BLaER1 (cell line): Measurements from ENCODE around the gene COLEC12.

Experiments
- H3K27ac ChIP-seq: shearing (Covaris generic); formaldehyde crosslinking; 2 replicates; pipeline ENCODE4 v1.8.1; 2022
- H3K27me3 ChIP-seq: shearing (Covaris generic); formaldehyde crosslinking; 2 replicates; pipeline ENCODE4 v1.8.1; 2022
- H3K36me3 ChIP-seq: shearing (Covaris generic); formaldehyde crosslinking; 2 replicates; pipeline ENCODE4 v1.8.1; 2022
- H3K4me1 ChIP-seq: shearing (Covaris generic); formaldehyde crosslinking; 2 replicates; pipeline ENCODE4 v1.8.1; 2022
- H3K4me2 ChIP-seq: shearing (Covaris generic); formaldehyde crosslinking; 2 replicates; pipeline ENCODE4 v1.8.1; 2022
- H3K4me3 ChIP-seq: shearing (Covaris generic); formaldehyde crosslinking; 2 replicates; pipeline ENCODE4 v1.8.1; 2022
- H3K9ac ChIP-seq: shearing (Covaris generic); formaldehyde crosslinking; 2 replicates; pipeline ENCODE4 v1.8.1; 2022
- H3K9me3 ChIP-seq: shearing (Covaris generic); formaldehyde crosslinking; 2 replicates; pipeline ENCODE4 v1.8.1; 2022
- H4K20me1 ChIP-seq: shearing (Covaris generic); formaldehyde crosslinking; 2 replicates; pipeline ENCODE4 v1.8.1; 2022
- Cebpa-rat ChIP-seq: shearing (Covaris generic); IDR thresholded peaks from 2 replicates; pipeline ENCODE4 v1.8.1; 2022

The COLEC12 gene

GRCh38 chr18:369224-370015 is 131.1 kb downstream of the COLEC12 start:
- H4K20me1 ChIP-seq = no peaks in the 10 kb centered on the region
- H3K9me3 ChIP-seq = no peaks in the 10 kb centered on the region
- H3K27me3 ChIP-seq = no peaks in the 10 kb centered on the region
- H3K4me3 ChIP-seq = no peak overlapping the region
- H3K27ac ChIP-seq = no peak overlapping the region; the same call in 1 of the 2 replicates
- peak overlapping the region; percentile 86 for H3K4me2 ChIP-seq
- TF ChIP-seq Cebpa-rat = no peak
- no peaks in the 10 kb centered on the region for H3K36me3 ChIP-seq
- H3K4me1 ChIP-seq = peaks cover 72% of the 10 kb centered on the region
- no peak overlapping the region for H3K9ac ChIP-seq

GRCh38 chr18:366466-367061 is 133.9 kb downstream of the COLEC12 start:
- no peaks in the 10 kb centered on the region for H4K20me1 ChIP-seq
- H3K9ac ChIP-seq = no peak overlapping the region
- no peak for TF ChIP-seq Cebpa-rat
- H3K4me2 ChIP-seq = 0 out of 2 replicates have a peak overlapping the region, but pooled peaks have one; percentile 3
- H3K27ac ChIP-seq = no peak overlapping the region
- H3K36me3 ChIP-seq = no peaks in the 10 kb centered on the region
- no peaks in the 10 kb centered on the region for H3K27me3 ChIP-seq
- H3K9me3 ChIP-seq = no peaks in the 10 kb centered on the region
- H3K4me1 ChIP-seq = peaks cover 72% of the 10 kb centered on the region
- no peak overlapping the region for H3K4me3 ChIP-seq

- Histone ChIP-seq H4K20me1 (no peaks in the 10 kb centered on the region), H3K4me2 (0 out of 2 replicates have a peak overlapping the region, but pooled peaks have one; percentile 3), H3K9me3 (no peaks in the 10 kb centered on the region), H3K27ac (no peak overlapping the region), H3K27me3 (no peaks in the 10 kb centered on the region), H3K36me3 (no peaks in the 10 kb centered on the region), H3K9ac (no peak overlapping the region), H3K4me1 (peaks cover 72% of the 10 kb centered on the region), H3K4me3 (no peak overlapping the region)
- no peak for TF ChIP-seq Cebpa-rat
Measured at GRCh38 chr18:365651-366050, 134.8 kb downstream of the COLEC12 start.

- TF ChIP-seq Cebpa-rat = no peak
- H3K4me2 ChIP-seq = no peak overlapping the region
- no peaks in the 10 kb centered on the region for H3K9me3 ChIP-seq
- no peaks in the 10 kb centered on the region for H3K36me3 ChIP-seq
- H4K20me1 ChIP-seq = no peaks in the 10 kb centered on the region
- H3K9ac ChIP-seq = no peak overlapping the region
- H3K4me1 ChIP-seq = peaks cover 70% of the 10 kb centered on the region
- no peak overlapping the region for H3K4me3 ChIP-seq
- H3K27me3 ChIP-seq = no peaks in the 10 kb centered on the region
- H3K27ac ChIP-seq = no peak overlapping the region
Measured at GRCh38 chr18:364256-364826, 136.2 kb downstream of the COLEC12 start.

GRCh38 chr18:363301-364085 is 137.0 kb downstream of the COLEC12 start:
- peak; percentile 88; the same call in 1 of the 2 replicates for TF ChIP-seq Cebpa-rat
- H3K27me3 ChIP-seq = no peaks in the 10 kb centered on the region
- H3K9me3 ChIP-seq = no peaks in the 10 kb centered on the region
- H3K9ac ChIP-seq = no peak overlapping the region
- no peak overlapping the region for H3K27ac ChIP-seq
- H4K20me1 ChIP-seq = no peaks in the 10 kb centered on the region
- peaks cover 62% of the 10 kb centered on the region for H3K4me1 ChIP-seq
- peak overlapping the region; percentile 76 for H3K4me2 ChIP-seq
- no peaks in the 10 kb centered on the region for H3K36me3 ChIP-seq
- H3K4me3 ChIP-seq = no peak overlapping the region

GRCh38 chr18:362311-363290 is 137.9 kb downstream of the COLEC12 start:
- no peaks in the 10 kb centered on the region for H3K9me3 ChIP-seq
- H4K20me1 ChIP-seq = no peaks in the 10 kb centered on the region
- peak overlapping the region; percentile 29; the same call in 1 of the 2 replicates for H3K27ac ChIP-seq
- no peaks in the 10 kb centered on the region for H3K27me3 ChIP-seq
- peak overlapping the region; percentile 76 for H3K4me2 ChIP-seq
- H3K4me3 ChIP-seq = no peak overlapping the region
- H3K9ac ChIP-seq = no peak overlapping the region
- H3K36me3 ChIP-seq = no peaks in the 10 kb centered on the region
- H3K4me1 ChIP-seq = peaks cover 62% of the 10 kb centered on the region
- no peak for TF ChIP-seq Cebpa-rat

- Histone ChIP-seq H3K4me1 (peaks cover 62% of the 10 kb centered on the region), H3K27me3 (no peaks in the 10 kb centered on the region), H3K4me2 (peak overlapping the region; percentile 76), H4K20me1 (no peaks in the 10 kb centered on the region), H3K27ac (peak overlapping the region; percentile 29; the same call in 1 of the 2 replicates), H3K9me3 (no peaks in the 10 kb centered on the region), H3K9ac (no peak overlapping the region), H3K4me3 (no peak overlapping the region), H3K36me3 (no peaks in the 10 kb centered on the region)
- no peak for TF ChIP-seq Cebpa-rat
Measured at GRCh38 chr18:361941-362310, 138.6 kb downstream of the COLEC12 start.

GRCh38 chr18:361100-361732 is 139.3 kb downstream of the COLEC12 start:
- TF ChIP-seq Cebpa-rat = no peak
- H3K9ac ChIP-seq = no peak overlapping the region
- H3K4me2 ChIP-seq = peak overlapping the region; percentile 76
- no peaks in the 10 kb centered on the region for H3K36me3 ChIP-seq
- no peak overlapping the region for H3K27ac ChIP-seq
- no peaks in the 10 kb centered on the region for H3K27me3 ChIP-seq
- H3K4me1 ChIP-seq = peaks cover 58% of the 10 kb centered on the region
- H3K9me3 ChIP-seq = no peaks in the 10 kb centered on the region
- no peak overlapping the region for H3K4me3 ChIP-seq
- no peaks in the 10 kb centered on the region for H4K20me1 ChIP-seq
